Right lobe of liver (tissue), 4 donors: ENCODE measurements around the gene CDK14.

ENCODE experiments used
- POLR2A ChIP-seq: fragments of 450-650 bp; IDR thresholded peaks from one replicate; pipeline ENCODE4 v1.6.1; 2017; ENCODE audit warnings: antibody characterized with exemption, mild to moderate bottlenecking
- TF ChIP-seq, protein P1 (sequence below), 4 donors: fragments of 200-600 bp in 3 of 4; fragments of 450-650 bp in 1 of 4; IDR thresholded peaks; one replicate each; pipeline versions ENCODE4 v1.5.1 to v1.8.0; 2016 to 2022; ENCODE audit warnings: antibody characterized with exemption in 4 of 4, mild to moderate bottlenecking in 2 of 4
- donor health status: DM: no; HTN: no; CAD: no.
- donor health status: DM: no; HTN: no; CAD: no.
- donor health status: DM: no; HTN: yes; CAD: no.

DNA sequence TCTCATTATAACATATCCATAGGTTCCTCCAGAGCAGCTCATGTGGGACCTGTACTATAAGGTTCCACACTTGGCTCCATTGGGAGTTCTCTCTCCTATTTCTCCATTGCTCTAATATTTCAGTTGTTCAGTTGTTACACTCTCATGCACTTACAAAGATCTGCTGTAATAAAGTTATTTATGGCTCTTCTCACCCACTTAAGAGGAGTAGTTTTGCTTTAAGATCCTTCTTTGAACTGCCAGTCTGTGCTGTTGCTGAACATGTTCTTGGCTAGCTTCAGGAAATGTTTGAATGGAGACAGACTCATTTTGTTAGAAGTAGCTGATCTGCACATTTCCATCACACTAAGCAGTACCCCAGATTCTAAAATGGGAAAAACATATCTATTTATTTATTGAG is 250.1 kb downstream of the CDK14 start:
- TF ChIP-seq, protein P1, sequence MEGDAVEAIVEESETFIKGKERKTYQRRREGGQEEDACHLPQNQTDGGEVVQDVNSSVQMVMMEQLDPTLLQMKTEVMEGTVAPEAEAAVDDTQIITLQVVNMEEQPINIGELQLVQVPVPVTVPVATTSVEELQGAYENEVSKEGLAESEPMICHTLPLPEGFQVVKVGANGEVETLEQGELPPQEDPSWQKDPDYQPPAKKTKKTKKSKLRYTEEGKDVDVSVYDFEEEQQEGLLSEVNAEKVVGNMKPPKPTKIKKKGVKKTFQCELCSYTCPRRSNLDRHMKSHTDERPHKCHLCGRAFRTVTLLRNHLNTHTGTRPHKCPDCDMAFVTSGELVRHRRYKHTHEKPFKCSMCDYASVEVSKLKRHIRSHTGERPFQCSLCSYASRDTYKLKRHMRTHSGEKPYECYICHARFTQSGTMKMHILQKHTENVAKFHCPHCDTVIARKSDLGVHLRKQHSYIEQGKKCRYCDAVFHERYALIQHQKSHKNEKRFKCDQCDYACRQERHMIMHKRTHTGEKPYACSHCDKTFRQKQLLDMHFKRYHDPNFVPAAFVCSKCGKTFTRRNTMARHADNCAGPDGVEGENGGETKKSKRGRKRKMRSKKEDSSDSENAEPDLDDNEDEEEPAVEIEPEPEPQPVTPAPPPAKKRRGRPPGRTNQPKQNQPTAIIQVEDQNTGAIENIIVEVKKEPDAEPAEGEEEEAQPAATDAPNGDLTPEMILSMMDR (IDR thresholded peaks at IDR 0.05): no peak
- TF ChIP-seq POLR2A: no peak
